HG02973 (cell line): ENCODE measurements around the gene PALD1.

Experiments
- ATAC-seq: cut with Tn5 transposase; IDR thresholded peaks from one replicate; pipeline ENCODE4 v1.9.1; 2021; ENCODE audit warnings: moderate library complexity; ENCODE audit not compliant: unreplicated experiment

Gene PALD1

DNA sequence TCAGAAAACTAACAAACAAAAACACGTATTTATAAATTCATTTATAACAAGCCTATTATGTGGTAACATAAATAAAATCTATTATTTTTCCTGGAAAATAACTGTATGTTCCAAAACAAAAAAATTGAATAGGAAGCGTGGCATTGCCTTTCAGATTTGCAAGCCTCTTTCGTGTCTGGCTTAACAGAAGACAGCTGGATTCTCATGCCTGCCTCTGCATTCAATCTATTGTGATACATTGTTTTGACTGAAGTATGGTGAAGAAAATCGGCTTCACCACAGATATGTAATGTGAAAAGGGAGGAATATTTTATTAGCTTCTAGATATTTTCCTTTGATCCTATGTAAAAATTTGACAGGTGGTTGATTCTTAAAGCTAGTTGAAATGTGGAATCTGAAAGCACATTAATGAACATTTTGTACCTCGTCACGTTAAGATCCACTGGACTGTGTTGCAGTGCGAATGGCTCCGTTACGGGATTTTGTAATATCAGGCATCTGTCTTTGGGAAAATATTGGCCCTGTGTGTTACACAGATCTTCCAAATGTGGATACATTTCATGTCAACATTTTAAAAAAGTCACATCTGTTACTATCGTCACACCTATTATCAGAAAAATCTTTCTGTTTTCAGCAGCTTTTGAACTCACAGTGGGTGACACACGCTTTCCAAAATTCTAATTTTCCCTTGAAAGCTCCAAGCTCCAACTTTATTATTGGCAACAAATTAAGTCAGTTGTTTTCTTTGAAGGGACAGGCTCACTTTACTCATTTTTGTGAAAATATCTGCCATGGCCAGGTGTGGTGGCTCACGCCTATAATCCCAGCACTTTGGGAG is 26.2 kb downstream of the PALD1 start:
- no peak for ATAC-seq

DNA sequence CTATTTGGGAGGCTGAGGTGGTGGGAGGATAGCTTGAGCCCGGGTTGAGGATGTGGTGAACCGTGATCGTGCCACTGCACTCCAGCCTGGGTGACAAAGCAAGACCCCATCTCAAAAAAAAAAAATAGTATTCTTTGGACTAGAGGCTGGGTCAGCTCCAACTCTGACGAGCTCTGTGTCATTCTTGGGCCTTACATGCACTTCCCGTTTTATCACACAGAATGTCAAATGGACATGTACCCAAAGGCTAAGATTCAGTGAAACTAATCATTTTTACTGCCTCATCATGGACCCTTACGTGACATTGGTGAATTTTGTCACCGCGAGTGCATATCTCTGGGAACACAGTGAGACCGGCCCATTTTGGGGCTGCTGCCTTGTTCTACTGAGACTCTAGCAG is 27.3 kb downstream of the PALD1 start:
- ATAC-seq, result no peak

DNA sequence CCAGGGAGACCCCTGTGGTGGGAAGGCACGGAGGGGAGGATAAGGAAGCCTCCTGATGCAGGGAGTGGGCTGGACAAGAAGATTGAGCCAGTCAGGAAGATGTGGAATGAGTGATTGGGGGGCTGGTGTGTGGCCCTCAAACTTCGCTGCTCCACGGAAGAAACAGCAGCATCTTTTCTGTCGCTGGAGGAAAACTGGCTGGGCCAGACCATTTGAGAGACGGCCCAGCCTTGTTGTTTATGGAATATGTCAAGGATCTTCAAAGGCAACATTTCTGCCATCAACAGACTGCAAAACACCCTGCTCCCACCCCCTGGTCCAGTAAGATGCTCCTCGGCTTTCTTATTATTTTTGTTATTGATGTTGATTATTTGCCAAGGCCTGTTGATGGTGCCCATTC is 29.4 kb downstream of the PALD1 start:
- ATAC-seq, result no peak

DNA sequence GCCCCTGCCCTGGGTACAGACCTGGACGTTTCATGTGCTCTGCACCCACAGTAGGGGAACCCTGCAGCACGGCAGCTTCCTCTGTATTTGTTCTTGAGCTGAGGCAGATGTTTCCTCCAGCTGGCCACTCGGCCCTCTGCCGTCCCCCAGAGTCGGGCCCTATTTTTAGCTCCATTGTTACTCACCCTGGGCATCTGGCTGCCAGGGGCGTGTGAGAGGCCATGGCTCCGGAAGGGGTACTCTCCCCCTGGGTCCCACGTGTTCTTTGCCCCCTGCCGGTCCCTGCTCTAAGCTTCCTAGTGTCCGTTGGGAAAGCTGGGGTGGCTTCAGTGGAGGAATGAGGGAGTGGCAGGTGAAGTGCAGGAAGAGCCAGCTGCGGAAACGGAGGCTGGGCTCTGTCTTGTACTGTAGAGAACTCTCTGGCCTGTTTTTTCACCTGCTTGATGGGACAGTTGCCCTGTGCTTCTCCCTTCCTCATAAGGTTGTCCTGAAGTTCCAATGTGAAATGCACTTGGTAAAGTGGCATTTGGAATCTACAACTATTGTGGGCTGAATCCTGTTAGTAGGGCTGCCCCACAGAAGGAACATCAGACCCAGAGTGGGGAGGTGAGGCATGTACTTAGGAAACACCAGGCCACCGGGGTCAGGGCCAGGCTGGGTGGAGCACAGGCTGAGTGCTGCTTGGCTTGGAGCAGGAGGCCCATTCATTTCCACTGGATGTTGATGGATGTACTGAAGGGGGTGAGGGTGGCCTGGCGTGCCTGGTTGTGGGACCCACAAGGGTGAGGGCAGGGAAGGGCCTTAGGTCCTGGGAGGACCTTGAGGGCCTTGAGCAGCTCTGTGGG is 30.6 kb downstream of the PALD1 start:
- ATAC-seq, result no peak

DNA sequence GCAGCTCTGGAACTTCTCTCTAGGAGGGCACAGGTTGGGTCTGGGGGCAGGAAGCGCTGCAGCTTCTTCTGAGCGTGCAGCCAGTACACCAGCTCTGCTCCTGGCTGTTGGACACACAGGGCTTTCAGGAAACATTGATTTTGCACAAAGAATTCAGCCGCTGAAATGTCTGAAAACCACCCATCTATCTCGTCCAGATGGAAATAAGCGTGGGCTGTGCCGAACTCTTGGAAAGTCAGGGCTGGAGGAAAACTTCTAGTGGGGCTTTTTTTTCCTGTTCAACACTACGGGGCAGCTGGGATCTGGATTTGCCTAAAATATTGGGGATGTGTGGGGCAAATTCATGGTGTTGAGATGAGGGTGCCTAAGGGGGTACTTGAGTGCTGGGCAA is 31.2 kb downstream of the PALD1 start:
- ATAC-seq, result no peak

DNA sequence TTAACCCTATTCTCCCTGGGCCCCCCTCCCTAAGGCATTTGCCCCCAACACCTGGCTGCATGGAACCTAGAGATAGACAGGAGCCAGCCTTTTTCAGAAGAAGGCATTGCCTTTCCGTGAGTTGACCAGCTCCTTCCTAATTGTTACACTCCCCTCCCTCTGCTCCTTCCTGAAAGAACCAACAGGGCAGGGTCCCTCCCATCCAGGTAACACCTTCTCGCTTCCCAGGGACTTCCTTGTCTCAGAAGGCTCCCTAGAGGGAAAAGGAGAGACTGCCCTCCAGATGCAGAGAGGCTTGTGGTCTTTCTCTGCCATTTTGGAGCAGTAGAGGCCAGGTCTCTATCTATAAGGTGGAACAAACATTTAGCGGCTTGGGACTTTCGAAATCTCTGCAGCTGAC is 31.9 kb downstream of the PALD1 start:
- ATAC-seq, result no peak

DNA sequence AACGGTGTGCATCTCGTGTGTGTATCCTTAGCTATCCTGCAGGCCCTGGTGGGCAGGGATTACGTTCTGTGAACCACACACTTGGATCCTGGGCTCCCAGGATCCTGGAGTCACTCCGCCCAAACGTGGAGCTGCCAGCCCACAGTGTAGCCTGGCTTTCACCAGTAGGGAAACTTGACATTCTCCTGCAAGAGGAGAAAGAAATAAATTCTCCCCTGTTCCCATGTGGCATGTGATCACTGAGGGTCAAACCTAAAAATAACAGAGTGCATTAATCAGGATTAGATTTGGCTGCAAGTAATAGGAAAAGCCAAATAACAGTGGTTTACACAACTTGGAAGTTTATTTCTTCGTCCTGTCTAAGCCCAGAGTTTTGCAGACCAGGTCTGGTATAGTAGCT is 32.3 kb downstream of the PALD1 start:
- ATAC-seq, result no peak

DNA sequence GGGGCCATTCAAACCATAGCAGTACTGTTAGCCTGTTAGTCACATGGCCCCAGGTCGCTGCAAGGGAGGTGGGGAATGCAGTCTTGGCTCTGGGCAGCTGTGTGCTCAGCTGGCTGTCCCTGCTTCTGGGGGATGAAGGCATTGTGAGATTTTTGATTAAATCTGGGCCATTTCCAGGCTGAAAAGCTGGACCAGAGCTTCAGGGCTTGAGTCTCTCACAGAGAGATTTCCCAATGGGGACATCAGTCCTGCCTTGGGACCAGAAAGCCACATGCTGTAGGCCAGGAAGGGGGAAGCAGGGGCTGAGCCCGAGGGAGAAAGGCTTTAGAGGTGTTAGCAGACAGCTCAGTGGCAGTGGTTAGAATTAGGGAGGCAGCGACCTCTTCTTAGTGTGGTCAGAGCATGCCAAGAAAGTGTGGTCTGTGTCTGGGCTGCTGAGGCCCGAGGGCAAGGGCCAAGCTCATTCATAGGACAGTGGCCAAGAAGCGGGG is 33.6 kb downstream of the PALD1 start:
- no peak for ATAC-seq

DNA sequence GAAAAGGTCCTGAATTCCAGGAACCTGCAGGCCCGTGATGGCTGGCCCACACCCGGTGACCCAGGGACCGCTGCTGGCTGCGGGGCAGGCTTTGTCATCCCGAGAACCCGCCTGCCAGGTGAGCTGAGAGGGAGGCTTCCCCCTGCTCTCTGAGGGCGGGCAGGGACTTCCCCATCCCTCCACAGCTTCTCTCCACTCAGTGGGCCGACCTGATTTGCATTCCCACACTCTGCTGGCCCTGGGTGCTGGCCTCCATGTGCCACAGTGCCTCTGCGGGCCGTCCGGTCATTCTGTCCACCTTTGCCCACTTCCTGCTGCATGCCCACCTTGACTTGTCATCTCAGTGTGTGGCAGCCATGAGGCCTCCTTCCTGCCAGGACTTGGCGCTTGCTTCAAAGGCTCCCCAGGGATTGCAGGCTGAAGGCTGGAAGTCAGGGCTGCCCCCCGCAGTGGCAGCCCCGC is 35.3 kb downstream of the PALD1 start:
- ATAC-seq, result peak; percentile 88

DNA sequence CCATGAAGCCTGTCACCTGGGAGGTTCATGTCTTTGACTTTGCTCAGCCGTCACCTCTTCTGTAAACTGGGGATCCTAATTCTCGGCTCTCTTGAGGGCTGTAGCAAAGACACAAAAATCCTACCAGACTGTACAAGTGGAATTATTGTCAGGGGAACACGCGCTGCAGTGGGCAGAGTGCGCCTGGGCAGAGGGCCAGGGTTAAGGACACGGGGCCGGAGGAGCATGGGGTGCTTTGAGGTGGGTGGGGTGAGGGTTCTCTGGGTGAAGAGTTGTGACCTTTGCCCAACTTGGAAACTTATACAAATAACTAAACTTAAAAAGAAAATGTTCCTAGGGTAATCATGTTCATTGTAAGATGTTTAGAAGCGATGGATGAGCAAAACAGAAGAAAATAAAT is 36.0 kb downstream of the PALD1 start:
- no peak for ATAC-seq

DNA sequence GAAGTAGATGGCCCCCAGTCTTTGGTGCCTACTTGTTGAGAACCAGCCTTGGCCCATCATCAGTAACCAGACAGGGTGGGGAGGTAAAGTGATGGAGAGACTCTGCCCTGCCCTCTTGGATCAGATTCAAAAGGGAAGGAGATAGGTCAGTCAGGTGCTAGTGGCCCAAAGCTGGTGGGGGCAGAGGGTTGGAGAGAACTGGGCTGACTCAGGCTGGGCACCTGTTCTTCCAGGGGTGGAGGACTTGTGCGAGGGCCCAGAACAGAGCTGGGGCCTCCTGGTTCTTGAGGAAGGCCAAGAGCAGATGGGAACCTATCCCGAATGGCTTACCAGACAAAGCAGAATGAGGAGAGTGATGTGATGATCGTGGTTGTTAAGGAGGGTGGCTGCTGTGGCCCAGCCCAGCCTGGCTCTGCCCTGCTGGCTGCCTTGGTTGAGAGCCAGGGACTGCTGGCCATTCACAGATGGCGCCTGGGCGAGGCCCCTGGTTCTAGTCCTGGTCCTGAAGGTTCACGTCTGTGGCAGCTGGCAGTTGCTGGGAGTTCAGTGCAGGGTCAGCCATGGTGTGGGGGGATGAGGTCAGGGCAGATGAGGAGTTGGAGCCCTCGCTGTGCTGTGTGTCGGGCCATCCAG is 36.6 kb downstream of the PALD1 start:
- ATAC-seq, result no peak

DNA sequence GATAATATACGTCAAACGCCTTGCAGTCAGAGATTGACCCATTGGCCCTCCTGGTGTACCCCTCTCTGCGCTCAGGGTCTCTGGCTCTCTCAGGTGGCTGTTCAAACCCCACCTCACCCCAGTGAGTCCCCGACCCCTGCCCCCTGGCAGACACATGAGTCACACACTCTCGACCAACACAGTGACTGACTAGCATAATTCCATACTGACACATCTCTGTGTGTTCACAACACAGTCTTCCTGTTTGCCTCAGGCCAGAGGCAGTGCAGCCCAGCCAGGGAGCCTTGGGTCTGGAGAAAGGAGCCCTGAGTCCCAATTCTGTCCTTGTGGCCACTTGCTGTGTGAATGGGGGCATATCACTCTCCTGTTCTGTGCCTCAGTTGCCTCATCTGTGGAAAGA is 40.1 kb downstream of the PALD1 start:
- no peak for ATAC-seq

DNA sequence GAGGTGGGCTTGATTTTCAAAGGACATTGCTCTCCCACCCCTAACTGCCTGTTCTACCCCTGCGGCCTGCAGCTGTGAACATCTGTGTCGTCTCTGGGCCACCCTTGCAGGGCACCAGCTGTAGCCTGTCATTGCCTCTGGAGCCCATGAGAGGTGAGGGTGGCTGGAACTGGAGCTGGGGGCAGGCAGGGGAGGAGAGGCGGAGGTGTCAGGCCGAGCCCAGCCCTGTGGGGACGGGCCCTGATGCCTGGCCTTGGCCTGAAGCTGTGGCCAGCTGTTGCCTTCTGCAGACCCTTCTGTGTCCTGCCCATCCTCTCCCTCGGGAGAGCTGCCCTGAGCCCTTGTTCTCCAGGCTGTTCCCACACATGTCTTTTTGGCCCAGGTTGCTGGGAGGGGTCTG is 44.5 kb downstream of the PALD1 start:
- ATAC-seq, result no peak

DNA sequence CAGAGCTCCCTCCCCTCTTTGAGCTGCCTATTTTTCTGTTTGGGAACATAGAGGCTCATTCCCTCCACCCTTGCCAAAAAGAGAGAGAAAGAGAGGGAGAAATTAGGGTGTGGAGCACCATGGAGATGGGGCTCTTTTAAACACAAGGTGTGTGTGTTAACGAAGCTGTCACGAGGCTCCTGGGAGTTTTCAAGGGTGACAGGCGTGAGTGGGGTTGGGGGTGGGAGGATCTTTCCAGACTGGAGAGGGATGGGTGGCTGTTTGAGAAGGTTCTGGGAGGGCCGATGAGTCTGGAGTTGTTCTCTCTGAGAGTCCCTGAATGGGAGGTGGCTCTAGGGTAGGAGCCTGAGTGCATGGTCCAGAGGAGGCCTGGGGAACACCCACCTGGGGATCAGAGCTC is 45.0 kb downstream of the PALD1 start:
- no peak for ATAC-seq

DNA sequence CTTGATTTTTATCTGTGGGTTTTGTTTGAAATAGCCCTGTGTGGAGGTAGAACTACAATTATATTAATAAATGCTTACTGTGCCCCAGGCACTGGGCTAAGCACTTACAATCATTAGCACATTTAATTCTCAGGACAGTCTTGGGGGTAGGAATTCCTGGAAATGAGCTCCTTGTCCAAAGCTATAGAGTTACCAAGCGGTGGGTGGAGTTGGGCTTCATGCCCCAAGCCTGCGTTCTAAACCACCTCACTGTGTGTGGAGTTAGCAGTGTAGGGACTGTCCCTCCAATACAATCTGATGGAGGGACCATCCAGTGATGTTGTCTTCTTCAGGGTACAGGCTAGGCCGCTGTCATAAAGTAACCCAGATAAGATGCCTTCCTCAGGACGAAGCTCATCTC is 49.7 kb downstream of the PALD1 start:
- no peak for ATAC-seq

DNA sequence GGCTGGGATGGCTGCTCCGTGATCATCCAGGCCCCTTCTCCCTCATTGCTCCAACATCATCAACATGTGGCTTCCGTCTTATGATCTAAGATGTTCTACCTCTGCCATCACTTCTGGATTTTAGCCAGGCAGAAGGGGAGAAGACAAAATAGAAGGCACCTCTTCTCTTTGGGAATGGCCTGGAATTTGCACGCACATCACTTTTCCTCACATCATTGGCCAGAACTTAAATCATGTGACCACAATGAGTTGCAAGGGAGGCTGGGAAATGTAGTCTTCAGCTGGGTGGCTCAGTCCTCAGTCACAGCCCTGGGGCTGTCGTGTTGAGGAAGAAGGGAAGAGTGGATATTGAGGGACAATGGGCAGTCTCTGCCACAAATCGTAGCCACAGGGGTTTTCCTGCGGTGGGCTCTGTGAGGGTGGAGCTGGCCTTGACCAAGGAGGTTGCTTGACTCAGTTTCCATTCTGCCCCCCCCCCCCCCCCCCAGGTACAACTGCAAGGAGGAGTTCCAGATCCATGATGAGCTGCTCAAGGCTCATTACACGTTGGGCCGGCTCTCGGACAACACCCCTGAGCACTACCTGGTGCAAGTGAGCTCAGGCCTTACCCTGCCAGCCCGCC is 50.3 kb downstream of the PALD1 start:
- no peak for ATAC-seq

DNA sequence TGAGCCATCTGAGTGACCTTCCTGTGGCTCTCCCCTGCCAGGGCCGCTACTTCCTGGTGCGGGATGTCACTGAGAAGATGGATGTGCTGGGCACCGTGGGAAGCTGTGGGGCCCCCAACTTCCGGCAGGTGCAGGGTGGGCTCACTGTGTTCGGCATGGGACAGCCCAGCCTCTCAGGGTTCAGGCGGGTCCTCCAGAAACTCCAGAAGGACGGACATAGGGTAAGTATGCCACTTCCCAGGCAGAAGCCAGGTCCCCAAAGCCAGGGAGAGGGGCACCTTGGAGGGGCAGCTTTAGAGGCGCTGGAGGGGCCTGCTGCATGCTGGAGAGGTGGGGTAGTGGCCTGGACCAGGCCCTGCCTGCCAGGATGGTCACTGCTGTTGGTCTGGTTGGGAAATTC is 51.3 kb downstream of the PALD1 start:
- no peak for ATAC-seq

DNA sequence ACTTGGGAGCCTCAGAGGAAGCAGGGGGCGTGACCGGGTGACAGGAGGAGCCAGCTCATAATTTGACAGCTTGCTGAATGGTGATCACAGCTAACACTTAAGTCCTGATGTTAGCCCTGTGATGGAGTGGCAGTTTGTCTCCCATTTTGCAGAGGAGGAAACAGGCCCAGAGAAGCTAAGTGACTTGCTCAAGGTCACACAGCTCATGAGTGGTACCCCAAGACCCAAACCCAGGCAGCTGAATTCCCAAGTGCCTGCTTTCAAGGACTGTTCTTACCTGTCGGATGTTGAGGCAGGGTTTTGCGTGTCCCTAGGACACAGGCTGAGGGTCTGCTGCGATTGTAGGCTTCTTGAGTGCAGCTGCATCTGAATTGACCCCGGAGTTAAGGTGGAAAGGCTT is 51.7 kb downstream of the PALD1 start:
- ATAC-seq, result no peak

DNA sequence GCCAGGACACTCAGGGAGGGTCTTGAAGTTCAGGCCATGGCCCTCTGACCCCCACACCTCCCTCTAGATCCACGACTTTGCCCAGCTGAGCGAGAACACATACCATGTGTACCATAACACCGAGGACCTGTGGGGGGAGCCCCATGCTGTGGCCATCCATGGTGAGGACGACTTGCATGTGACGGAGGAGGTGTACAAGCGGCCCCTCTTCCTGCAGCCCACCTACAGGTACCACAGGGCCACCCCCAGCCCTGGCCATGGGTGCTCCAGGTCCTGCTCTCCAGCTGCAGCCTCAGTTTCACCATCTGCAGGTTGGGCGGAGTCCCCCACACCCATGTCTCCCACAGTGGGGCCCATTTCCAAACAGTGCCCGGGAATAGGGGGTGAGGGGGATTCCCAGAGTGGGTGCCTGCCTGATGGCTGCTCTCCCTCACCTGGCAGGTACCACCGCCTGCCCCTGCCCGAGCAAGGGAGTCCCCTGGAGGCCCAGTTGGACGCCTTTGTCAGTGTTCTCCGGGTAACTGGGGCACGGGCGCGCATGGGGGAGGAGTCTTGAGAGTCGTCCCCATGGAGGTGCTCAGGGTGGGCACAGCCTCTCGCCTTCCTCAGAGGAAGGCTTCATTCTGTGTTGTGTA is 54.1 kb downstream of the PALD1 start:
- ATAC-seq, result no peak

DNA sequence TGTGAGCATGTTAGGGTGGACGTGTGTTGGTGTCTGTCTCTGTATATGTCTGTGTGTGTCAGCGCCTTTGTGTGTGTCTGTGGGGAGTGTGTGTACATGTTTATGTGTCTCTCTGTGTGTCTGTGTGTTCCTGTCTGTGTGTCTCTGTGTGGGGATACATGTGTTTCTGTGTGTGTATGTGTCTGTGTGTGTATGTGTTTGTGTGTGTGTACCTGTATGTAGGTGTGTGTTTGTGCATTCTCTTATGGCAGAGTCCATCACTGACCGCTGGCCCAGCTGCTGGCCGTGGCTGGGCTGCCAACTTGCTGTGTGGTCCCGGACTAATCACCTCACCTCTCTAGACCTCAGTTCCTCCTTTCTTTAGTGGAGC is 54.6 kb downstream of the PALD1 start:
- ATAC-seq, result no peak

DNA sequence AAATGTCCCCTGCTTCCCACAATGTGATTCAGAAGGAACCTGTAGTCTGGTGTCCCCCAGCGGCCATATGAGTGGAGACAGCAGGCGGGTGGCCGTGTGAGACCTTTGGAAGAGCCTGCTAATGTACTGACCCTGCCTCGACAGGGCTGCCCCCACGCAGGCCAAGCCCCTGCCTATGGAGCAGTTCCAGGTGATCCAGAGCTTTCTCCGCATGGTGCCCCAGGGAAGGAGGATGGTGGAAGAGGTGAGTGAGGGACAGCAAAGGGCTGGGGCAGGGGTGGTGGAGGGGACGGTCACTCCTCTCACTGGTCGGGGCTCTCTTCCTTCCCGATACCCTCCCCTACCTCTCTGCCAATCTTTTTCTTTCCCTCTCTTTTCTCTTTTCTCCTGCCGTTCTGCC is 55.7 kb downstream of the PALD1 start:
- no peak for ATAC-seq
